A549 treated with ZK216348 at 1 μM for 4 hours (cell line): ENCODE data around the gene OR56A4. TPM values are rescaled to one million over a fixed set of nuclear protein-coding genes. Genes with fewer than 3 reads are reported as not detected.

ENCODE experiments used
- total RNA-seq: library from RNA; stranded (reverse); fragments of 200-300 nt; extraction: Qiagen RNA extraction; gene quantifications from 5 replicates; pipeline ENCODE4 v1.2.3, GENCODE V29; 2022; ENCODE audit warnings: low read depth

OR56A4 gene
- total RNA-seq = not detected in 5 replicates

GRCh38 chr11:6006846-6007245, at the start of gene OR56A4:
TSS of gene OR56A4 (minus strand) at chr11:6006946. CDS start at chr11:6002992, 3,954 bp downstream.

GRCh38 chr11:6030708-6031405, 24.1 kb upstream of the OR56A4 start, which contains the start of gene OR56A1:
TSS of gene OR56A1 (minus strand) at chr11:6030758. CDS start at chr11:6027692, 3,066 bp downstream.

DNA sequence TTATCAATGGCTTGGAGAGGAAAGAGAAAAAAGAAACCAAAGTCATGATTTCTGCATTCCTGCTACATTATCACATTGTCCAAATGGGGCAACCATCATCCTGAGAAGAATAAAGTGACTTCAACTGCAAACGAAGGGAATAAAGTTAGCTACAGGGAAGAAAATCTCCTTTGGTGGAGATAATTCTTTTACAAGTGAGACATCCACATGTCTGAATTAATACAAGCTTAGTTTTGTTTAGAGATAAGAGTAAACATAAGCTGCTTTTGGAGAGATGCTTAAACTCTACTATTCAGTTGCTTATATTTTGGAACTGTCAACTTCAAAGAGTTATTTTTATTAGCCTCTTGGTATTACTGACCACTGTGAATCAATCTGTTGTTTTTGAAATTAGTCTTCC, 19.9 kb downstream of the OR56A4 start, which contains the start of gene OR52L1:
Gene OR52L1, minus strand, starts transcription at position 101 of the 400 bp plus-strand sequence. Its CDS starts 55 bp downstream, at position 46.

DNA sequence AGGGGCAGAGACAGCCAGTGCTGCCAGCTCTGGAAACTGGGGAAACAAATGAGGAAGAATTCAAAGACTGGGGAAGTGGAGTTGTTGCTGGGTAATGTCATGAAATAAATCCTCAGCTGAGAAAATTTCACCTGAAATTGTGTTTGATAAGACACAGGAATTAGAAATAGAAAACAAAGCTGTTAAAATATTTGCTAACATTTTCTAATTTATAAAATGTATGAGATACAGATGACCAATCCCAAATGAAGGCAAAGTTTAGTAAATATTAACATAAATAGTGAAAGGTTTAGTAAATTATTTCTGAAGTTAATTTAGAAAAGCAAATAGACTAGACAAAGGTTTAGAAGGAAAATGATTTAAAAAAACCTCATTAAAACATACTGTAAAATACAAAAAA, 38.4 kb downstream of the OR56A4 start, which contains the start of gene OR56A5:
Gene OR56A5, minus strand, starts transcription at position 101 of the 400 bp plus-strand sequence. Its CDS starts 0 bp downstream, at position 101.

Other genes with a start within 250 kb of the OR56A4 start
- gene OR52N5, start 223.6 kb downstream of the OR56A4 start, total RNA-seq = not detected in 5 replicates
- gene OR52N1, start 215.7 kb downstream of the OR56A4 start, total RNA-seq = not detected in 5 replicates
- gene OR52N2, start 198.0 kb downstream of the OR56A4 start, total RNA-seq = not detected in 5 replicates
- not detected in 5 replicates for gene OR52E6, start 165.0 kb downstream of the OR56A4 start, total RNA-seq
- gene OR52E8, start 149.3 kb downstream of the OR56A4 start, total RNA-seq = not detected in 5 replicates
- not detected in 5 replicates for gene OR52E4, start 126.3 kb downstream of the OR56A4 start, total RNA-seq
- not detected in 5 replicates for gene OR52E5, start 113.7 kb downstream of the OR56A4 start, total RNA-seq
- gene OR56A3, start 64.7 kb downstream of the OR56A4 start, total RNA-seq = not detected in 5 replicates
- not detected in 5 replicates for gene OR56A5, start 38.5 kb downstream of the OR56A4 start, total RNA-seq
- gene OR52L1, start 20.0 kb downstream of the OR56A4 start, total RNA-seq = not detected in 5 replicates
- not detected in 5 replicates for gene OR56A1, start 23.8 kb upstream of the OR56A4 start, total RNA-seq
- not detected in 5 replicates for gene OR56B4, start 100.7 kb upstream of the OR56A4 start, total RNA-seq
- not detected in 5 replicates for gene OR52B2, start 163.4 kb upstream of the OR56A4 start, total RNA-seq
- gene OR52W1, start 192.3 kb upstream of the OR56A4 start, total RNA-seq = not detected in 5 replicates
- not detected in 5 replicates for gene C11orf42, start 198.6 kb upstream of the OR56A4 start, total RNA-seq
- 14.3 to 23.7 TPM (median 17.4 TPM) in 5 replicates for gene FHIP1B, start 227.7 kb upstream of the OR56A4 start, total RNA-seq
- 0.12 TPM in 2 of 5 replicates, not detected in the others for gene CNGA4, start 232.1 kb upstream of the OR56A4 start, total RNA-seq